H9 (cell line): ENCODE results near the gene PRDM1. TPM values are rescaled to one million over a fixed set of nuclear protein-coding genes. Genes with fewer than 3 reads are reported as not detected.

Experiments used
- DNase-seq: peaks from one replicate; pipeline ENCODE4 v3.0.0-alpha.2; 2017
- H2AFZ ChIP-seq: one replicate; pipeline ENCODE4 v1.6.1; 2013; ENCODE audit warnings: mild to moderate bottlenecking, low read length, control low read depth, moderate library complexity
- H2AK5ac ChIP-seq: 2 replicates; pipeline ENCODE4 v1.6.1; 2013; ENCODE audit warnings: low read length, control low read depth, mixed read lengths; ENCODE audit not compliant: insufficient read length
- H2BK120ac ChIP-seq: one replicate; pipeline ENCODE4 v1.6.1; 2013; ENCODE audit warnings: low read depth, mild to moderate bottlenecking, low read length, control low read depth, inconsistent platforms; ENCODE audit not compliant: poor library complexity, severe bottlenecking
- H2BK12ac ChIP-seq: 2 replicates; pipeline ENCODE4 v1.6.1; 2013; ENCODE audit warnings: low read length, control low read depth, mixed read lengths, low read depth; ENCODE audit not compliant: insufficient read length
- H2BK15ac ChIP-seq: 2 replicates; pipeline ENCODE4 v1.6.1; 2013; ENCODE audit warnings: low read depth, low read length, control low read depth
- H2BK20ac ChIP-seq: one replicate; pipeline ENCODE4 v1.6.1; 2013; ENCODE audit warnings: low read depth, mild to moderate bottlenecking, low read length, control low read depth, inconsistent platforms; ENCODE audit not compliant: poor library complexity, severe bottlenecking
- H2BK5ac ChIP-seq: 2 replicates; pipeline ENCODE4 v1.6.1; 2013; ENCODE audit warnings: low read length, control low read depth, mixed read lengths; ENCODE audit not compliant: insufficient read length
- H3K14ac ChIP-seq: 2 replicates; pipeline ENCODE4 v1.6.1; 2013; ENCODE audit warnings: low read length, control low read depth; ENCODE audit not compliant: insufficient read depth
- H3K18ac ChIP-seq: 2 replicates; pipeline ENCODE4 v1.6.1; 2013; ENCODE audit warnings: low read depth, mild to moderate bottlenecking, mixed read lengths, low read length, control low read depth; ENCODE audit not compliant: insufficient read length
- H3K23ac ChIP-seq: 2 replicates; pipeline ENCODE4 v1.6.1; 2013; ENCODE audit warnings: low read length, control low read depth, mixed read lengths, low read depth; ENCODE audit not compliant: insufficient read length
- H3K23me2 ChIP-seq: 2 replicates; pipeline ENCODE4 v1.6.1; 2013; ENCODE audit warnings: low read depth, mild to moderate bottlenecking, mixed read lengths, low read length, control low read depth; ENCODE audit not compliant: insufficient read length, poor library complexity, severe bottlenecking
- H3K27ac ChIP-seq: 2 replicates; pipeline ENCODE4 v1.5.1; 2013; ENCODE audit warnings: low read length, control low read depth, mixed read lengths, low read depth; ENCODE audit not compliant: insufficient read length
- H3K27me3 ChIP-seq: 2 replicates; pipeline ENCODE4 v1.6.1; 2013; ENCODE audit warnings: low read length, control low read depth, inconsistent platforms; ENCODE audit not compliant: insufficient read depth
- H3K4ac ChIP-seq: 2 replicates; pipeline ENCODE4 v1.6.1; 2013; ENCODE audit warnings: low read depth, mild to moderate bottlenecking, control low read depth, inconsistent platforms, low read length, moderate library complexity
- H3K4me1 ChIP-seq: 2 replicates; pipeline ENCODE4 v1.6.1; 2013; ENCODE audit warnings: low read length, control low read depth, inconsistent platforms; ENCODE audit not compliant: insufficient read depth
- H3K4me2 ChIP-seq: 2 replicates; pipeline ENCODE4 v1.6.1; 2013; ENCODE audit warnings: low read length, control low read depth, mixed read lengths; ENCODE audit not compliant: insufficient read length, insufficient read depth
- H3K56ac ChIP-seq: 2 replicates; pipeline ENCODE4 v1.6.1; 2013; ENCODE audit warnings: low read depth, mild to moderate bottlenecking, mixed read lengths, low read length, control low read depth; ENCODE audit not compliant: insufficient read length
- H3K79me1 ChIP-seq: 2 replicates; pipeline ENCODE4 v1.6.1; 2013; ENCODE audit warnings: low read depth, mild to moderate bottlenecking, moderate library complexity, low read length, control low read depth, inconsistent platforms; ENCODE audit not compliant: insufficient read depth, poor library complexity, severe bottlenecking
- H3K79me2 ChIP-seq: 2 replicates; pipeline ENCODE4 v1.6.1; 2013; ENCODE audit warnings: low read length, control low read depth, inconsistent platforms; ENCODE audit not compliant: insufficient read depth
- H3K9ac ChIP-seq: 2 replicates; pipeline ENCODE4 v1.6.1; 2013; ENCODE audit warnings: low read length, control low read depth, mixed read lengths; ENCODE audit not compliant: insufficient read length; ENCODE audit errors: extremely low read depth
- H3K9me3 ChIP-seq: one replicate; pipeline ENCODE4 v1.6.1; 2013; ENCODE audit warnings: low read depth, low read length, inconsistent platforms; ENCODE audit not compliant: control insufficient read depth
- H3T11ph ChIP-seq: one replicate; pipeline ENCODE4 v1.6.1; 2013; ENCODE audit warnings: mild to moderate bottlenecking, low read length, control low read depth, inconsistent platforms
- H4K20me1 ChIP-seq: one replicate; pipeline ENCODE4 v1.6.1; 2013; ENCODE audit not compliant: control insufficient read depth, insufficient read length, insufficient read depth
- H4K5ac ChIP-seq: 2 replicates; pipeline ENCODE4 v1.6.1; 2013; ENCODE audit warnings: low read depth, mild to moderate bottlenecking, mixed read lengths, low read length, control low read depth; ENCODE audit not compliant: insufficient read length
- H4K8ac ChIP-seq: replicated peaks from 2 replicates; pipeline ENCODE4 v1.6.1; 2013; ENCODE audit warnings: low read length, control low read depth, mixed read lengths, low read depth; ENCODE audit not compliant: insufficient read length
- H4K91ac ChIP-seq: 2 replicates; pipeline ENCODE4 v1.6.1; 2013; ENCODE audit warnings: low read depth, mild to moderate bottlenecking, moderate library complexity, mixed read lengths, low read length, control low read depth; ENCODE audit not compliant: insufficient read length
- H3K27ac Mint-ChIP-seq, 3 experiments: 2 replicates in 2 of 3; 3 replicates in 1 of 3; pipeline ENCODE4 v1.8.0; 2020 to 2021; ENCODE audit warnings: mixed read lengths in 3 of 3, mild to moderate bottlenecking in 1 of 3, moderate library complexity in 1 of 3
- H3K27me3 Mint-ChIP-seq: 2 replicates; pipeline ENCODE4 v1.8.0; 2021; ENCODE audit warnings: low read depth, mild to moderate bottlenecking, moderate library complexity, mixed read lengths
- H3K36me3 Mint-ChIP-seq, 3 experiments: 2 replicates in 2 of 3; 3 replicates in 1 of 3; pipeline ENCODE4 v1.8.0; 2020 to 2021; ENCODE audit warnings: low read depth in 3 of 3, mixed read lengths in 3 of 3; ENCODE audit not compliant: insufficient read depth in 1 of 3
- H3K4me1 Mint-ChIP-seq, 2 experiments: 2 replicates each; pipeline ENCODE4 v1.8.0; 2020; ENCODE audit warnings: mixed read lengths in 2 of 2
- H3K4me3 Mint-ChIP-seq, 2 experiments: 2 replicates in 1 of 2; 3 replicates in 1 of 2; pipeline ENCODE4 v1.8.0; 2020 to 2021; ENCODE audit warnings: mild to moderate bottlenecking in 2 of 2, mixed read lengths in 2 of 2, moderate library complexity in 1 of 2
- H3K9me3 Mint-ChIP-seq, 2 experiments: 2 replicates in 1 of 2; 3 replicates in 1 of 2; pipeline ENCODE4 v1.8.0; 2020; ENCODE audit warnings: mild to moderate bottlenecking in 2 of 2, mixed read lengths in 2 of 2, moderate library complexity in 1 of 2
- WGBS: extraction: QIAGEN DNeasy Blood & Tissue Kit; methylation state at CpG from one replicate; pipeline ENCODE4 v1.1.7; 2013; ENCODE audit warnings: missing lambda C conversion rate, low lambda C conversion rate, mixed read lengths; ENCODE audit not compliant: insufficient read length; ENCODE audit errors: extremely low coverage; 5-methylcytosine and 5-hydroxymethylcytosine counted together
- total RNA-seq: library from RNA; stranded (reverse); gene quantifications from 2 replicates; pipeline ENCODE4 v1.2.1, GENCODE V29; 2021
- TF ChIP-seq, protein P1 (sequence below): fragments of 200-600 bp; sonication (generic); conservative IDR thresholded peaks from 3 replicates; pipeline ENCODE4 v1.8.0; 2021; ENCODE audit warnings: antibody characterized with exemption, mild to moderate bottlenecking

Gene PRDM1
- total RNA-seq, 1 experiment from 2014 or later: 2.9 TPM

DNA sequence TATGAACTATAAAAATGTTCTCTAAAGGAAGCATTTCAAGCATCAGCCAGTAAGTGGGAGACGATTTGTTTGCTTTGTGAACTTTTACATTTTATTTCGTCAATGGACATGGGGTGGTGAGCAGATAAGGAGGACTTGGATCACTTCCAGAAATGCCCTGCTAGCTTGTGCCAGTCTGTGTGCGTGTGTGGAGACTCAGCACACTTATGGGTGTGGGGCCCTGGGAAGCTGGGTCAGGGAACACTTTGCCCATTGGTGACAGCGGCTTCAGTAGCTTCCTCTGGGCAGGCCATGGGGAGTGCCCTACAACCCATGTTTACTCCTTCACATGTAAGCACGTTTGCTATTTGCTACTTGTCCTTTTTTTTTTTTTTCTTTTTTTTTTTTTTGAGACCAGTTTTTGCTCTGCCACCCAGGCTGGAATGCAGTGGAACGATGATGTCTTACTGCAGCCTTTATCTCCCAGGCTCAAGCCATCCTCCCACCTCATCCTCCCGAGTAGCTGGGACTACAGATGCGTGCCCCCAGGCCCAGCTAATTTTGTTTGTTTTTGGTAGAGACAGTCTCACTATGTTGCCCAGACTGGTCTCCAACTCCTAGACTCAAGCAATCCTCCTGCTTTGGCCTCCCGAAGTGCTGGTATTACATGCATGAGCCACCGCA lies 24.2 kb downstream of the PRDM1 start:
- WGBS: no CpG with 5 or more reads among the region's 10 CpGs
- no peaks in the 10 kb centered on the region for H3K4me1 Mint-ChIP-seq

More for the DNA sequence above, 24.2 kb downstream of the PRDM1 start:
- H3K56ac ChIP-seq: no peak overlapping the region
- DNase-seq: no peak
- H2BK12ac ChIP-seq: no peak overlapping the region
- H3K4me3 Mint-ChIP-seq: no peak overlapping the region
- H3K4me1 ChIP-seq: no peaks in the 10 kb centered on the region
- no peak overlapping the region for H3K23ac ChIP-seq
- no peaks in the 10 kb centered on the region for H3K27me3 ChIP-seq
- no peaks in the 10 kb centered on the region for H3K23me2 ChIP-seq
- H2BK20ac ChIP-seq: no peak overlapping the region
- no peak overlapping the region for H2BK120ac ChIP-seq
- peaks cover 0 to 12% (median 0%) of the 10 kb centered on the region in 3 experiments; a peak in 2 of 7 replicates for H3K36me3 Mint-ChIP-seq
- no peak overlapping the region for H3K4me2 ChIP-seq
- no peaks in the 10 kb centered on the region for H3K79me1 ChIP-seq
- no peaks in the 10 kb centered on the region for H3K9me3 Mint-ChIP-seq
- H3K79me2 ChIP-seq: no peaks in the 10 kb centered on the region
- no peak overlapping the region for H3K9ac ChIP-seq
- no peaks in the 10 kb centered on the region for H4K20me1 ChIP-seq
- TF ChIP-seq, protein P1, sequence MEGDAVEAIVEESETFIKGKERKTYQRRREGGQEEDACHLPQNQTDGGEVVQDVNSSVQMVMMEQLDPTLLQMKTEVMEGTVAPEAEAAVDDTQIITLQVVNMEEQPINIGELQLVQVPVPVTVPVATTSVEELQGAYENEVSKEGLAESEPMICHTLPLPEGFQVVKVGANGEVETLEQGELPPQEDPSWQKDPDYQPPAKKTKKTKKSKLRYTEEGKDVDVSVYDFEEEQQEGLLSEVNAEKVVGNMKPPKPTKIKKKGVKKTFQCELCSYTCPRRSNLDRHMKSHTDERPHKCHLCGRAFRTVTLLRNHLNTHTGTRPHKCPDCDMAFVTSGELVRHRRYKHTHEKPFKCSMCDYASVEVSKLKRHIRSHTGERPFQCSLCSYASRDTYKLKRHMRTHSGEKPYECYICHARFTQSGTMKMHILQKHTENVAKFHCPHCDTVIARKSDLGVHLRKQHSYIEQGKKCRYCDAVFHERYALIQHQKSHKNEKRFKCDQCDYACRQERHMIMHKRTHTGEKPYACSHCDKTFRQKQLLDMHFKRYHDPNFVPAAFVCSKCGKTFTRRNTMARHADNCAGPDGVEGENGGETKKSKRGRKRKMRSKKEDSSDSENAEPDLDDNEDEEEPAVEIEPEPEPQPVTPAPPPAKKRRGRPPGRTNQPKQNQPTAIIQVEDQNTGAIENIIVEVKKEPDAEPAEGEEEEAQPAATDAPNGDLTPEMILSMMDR: no peak
- no peaks in the 10 kb centered on the region; the same call in 1 of the 2 replicates for H3K27me3 Mint-ChIP-seq
- H3K27ac ChIP-seq: no peak overlapping the region
- H4K91ac ChIP-seq: no peak overlapping the region
- H3K14ac ChIP-seq: no peak overlapping the region
- no peak overlapping the region for H4K5ac ChIP-seq
- no peaks in the 10 kb centered on the region for H3K9me3 ChIP-seq
- H2BK5ac ChIP-seq: no peak overlapping the region
- no peak overlapping the region for H3K4ac ChIP-seq
- H3K27ac Mint-ChIP-seq: no peak overlapping the region
- H3T11ph ChIP-seq: no peak overlapping the region
- H2BK15ac ChIP-seq: no peak overlapping the region
- H4K8ac ChIP-seq: no peak overlapping the region
- no peak overlapping the region for H2AFZ ChIP-seq
- H2AK5ac ChIP-seq: no peak overlapping the region
- no peak overlapping the region for H3K18ac ChIP-seq
